IMR-90 (cell line): Measurements from ENCODE around the gene PCNX2. TPM values are rescaled to one million over a fixed set of nuclear protein-coding genes. Genes with fewer than 3 reads are reported as not detected.

Experiments
- ATAC-seq: fragments of 200-7000 bp; cut with Tn5 transposase; 2 replicates; pipeline ENCODE4 v1.9.1; 2020; ENCODE audit warnings: low read depth, mild to moderate bottlenecking, moderate library complexity
- BruUV-seq: library from RNA; stranded (reverse); fragments of 400-500 nt; replicated peaks from 2 replicates; lab custom pipeline; 2021; lab: Mats Ljungman, UMichigan
- CTCF ChIA-PET: fragments of 300-600 bp; formaldehyde crosslinking; extraction: SDS; loops from one replicate; lab custom pipeline; 2021; ENCODE audit warnings: antibody characterized with exemption; lab: Yijun Ruan, JAX
- POLR2A ChIA-PET: fragments of 300-600 bp; sonication (Branson Sonifier 250); formaldehyde crosslinking; loops from one replicate; lab custom pipeline; 2022; ENCODE audit warnings: antibody characterized with exemption; ENCODE audit not compliant: unreplicated experiment; lab: Charles Lee
- DNase-seq: peaks from one replicate; pipeline ENCODE4 v3.0.0; 2013
- H2AFZ ChIP-seq: replicated peaks from 2 replicates; pipeline ENCODE3; 2013; ENCODE audit warnings: low read length, mild to moderate bottlenecking; ENCODE audit not compliant: poor library complexity
- H2AK5ac ChIP-seq: 2 replicates; pipeline ENCODE4 v1.6.1; 2013; ENCODE audit warnings: low read depth, low read length, inconsistent platforms
- H2AK9ac ChIP-seq: replicated peaks from 2 replicates; pipeline ENCODE3; 2013; ENCODE audit warnings: mild to moderate bottlenecking, low read depth, low read length, moderate library complexity; ENCODE audit not compliant: poor library complexity
- H2BK120ac ChIP-seq: 2 replicates; pipeline ENCODE4 v1.6.1; 2013; ENCODE audit warnings: low read depth, low read length, inconsistent platforms
- H2BK15ac ChIP-seq: 3 replicates; pipeline ENCODE4 v1.6.1; 2013; ENCODE audit warnings: low read depth, low read length, inconsistent platforms
- H2BK20ac ChIP-seq: 2 replicates; pipeline ENCODE4 v1.6.1; 2013; ENCODE audit warnings: low read depth, mild to moderate bottlenecking, inconsistent platforms, low read length, moderate library complexity
- H2BK5ac ChIP-seq: 2 replicates; pipeline ENCODE4 v1.6.1; 2013; ENCODE audit warnings: mild to moderate bottlenecking, low read depth, low read length, inconsistent platforms; ENCODE audit not compliant: poor library complexity, severe bottlenecking
- H3K14ac ChIP-seq: replicated peaks from 2 replicates; pipeline ENCODE4 v1.6.1; 2013; ENCODE audit warnings: low read depth, low read length, inconsistent platforms
- H3K18ac ChIP-seq: 2 replicates; pipeline ENCODE4 v1.6.1; 2013; ENCODE audit warnings: low read depth, low read length, control low read depth
- H3K23ac ChIP-seq: 2 replicates; pipeline ENCODE4 v1.6.1; 2013; ENCODE audit warnings: low read depth, low read length, inconsistent platforms
- H3K27ac ChIP-seq: 2 replicates; pipeline ENCODE4 v1.5.1; 2013; ENCODE audit warnings: mild to moderate bottlenecking, control low read depth, low read length; ENCODE audit not compliant: insufficient read depth
- H3K27me3 ChIP-seq: 2 replicates; pipeline ENCODE4 v1.6.1; 2013; ENCODE audit warnings: low read length; ENCODE audit not compliant: control insufficient read depth, insufficient read depth
- H3K36me3 ChIP-seq: 2 replicates; pipeline ENCODE4 v1.6.1; 2013; ENCODE audit warnings: low read length, mixed read lengths; ENCODE audit not compliant: control insufficient read depth, insufficient read depth
- H3K4ac ChIP-seq: 2 replicates; pipeline ENCODE4 v1.6.1; 2013; ENCODE audit warnings: low read depth, low read length, inconsistent platforms
- H3K4me1 ChIP-seq: 2 replicates; pipeline ENCODE4 v1.6.1; 2013; ENCODE audit warnings: low read length, mixed read lengths; ENCODE audit not compliant: control insufficient read depth, insufficient read depth
- H3K4me2 ChIP-seq: 2 replicates; pipeline ENCODE4 v1.6.1; 2013; ENCODE audit warnings: low read depth, mild to moderate bottlenecking, control low read depth, low read length, moderate library complexity
- H3K4me3 ChIP-seq: 2 replicates; pipeline ENCODE4 v1.5.1; 2013; ENCODE audit warnings: low read depth, mild to moderate bottlenecking, control low read depth, low read length, moderate library complexity; ENCODE audit not compliant: insufficient read depth
- H3K56ac ChIP-seq: 2 replicates; pipeline ENCODE4 v1.6.1; 2013; ENCODE audit warnings: low read length, inconsistent platforms; ENCODE audit not compliant: insufficient read depth; ENCODE audit errors: extremely low read depth
- H3K79me1 ChIP-seq, 2 experiments: 2 replicates each; pipeline ENCODE4 v1.6.1; 2013; ENCODE audit warnings: low read length in 2 of 2, inconsistent platforms in 1 of 2, low read depth in 1 of 2
- H3K9ac ChIP-seq: 2 replicates; pipeline ENCODE4 v1.6.1; 2013; ENCODE audit warnings: low read depth, low read length, control low read depth
- H3K9me1 ChIP-seq: 2 replicates; pipeline ENCODE4 v1.6.1; 2013; ENCODE audit warnings: low read length, inconsistent platforms; ENCODE audit not compliant: insufficient read depth
- H3K9me3 ChIP-seq: 2 replicates; pipeline ENCODE4 v1.6.1; 2013; ENCODE audit warnings: low read length; ENCODE audit not compliant: control insufficient read depth, insufficient read depth
- H4K20me1 ChIP-seq: 2 replicates; pipeline ENCODE4 v1.6.1; 2013; ENCODE audit warnings: low read length, inconsistent platforms; ENCODE audit not compliant: insufficient read depth
- H4K5ac ChIP-seq: 2 replicates; pipeline ENCODE4 v1.6.1; 2013; ENCODE audit warnings: mild to moderate bottlenecking, low read depth, low read length, control low read depth
- H4K8ac ChIP-seq, 2 experiments: 2 replicates each; pipeline ENCODE4 v1.6.1; 2013; ENCODE audit warnings: low read depth in 2 of 2, low read length in 2 of 2, control low read depth in 1 of 2, inconsistent platforms in 1 of 2
- H4K91ac ChIP-seq: 2 replicates; pipeline ENCODE4 v1.6.1; 2013; ENCODE audit warnings: low read depth, low read length, inconsistent platforms; ENCODE audit not compliant: insufficient read depth
- BHLHE40 ChIP-seq: fragments of 150-350 bp; IDR thresholded peaks from 2 replicates; pipeline ENCODE4 v1.6.1; 2016; ENCODE audit warnings: mild to moderate bottlenecking, low read depth, low read length
- FOS ChIP-seq: fragments of 150-350 bp; IDR thresholded peaks from 2 replicates; pipeline ENCODE4 v1.6.1; 2016; ENCODE audit warnings: low read depth, low read length
- MXI1 ChIP-seq: IDR thresholded peaks from 2 replicates; pipeline ENCODE4 v1.6.1; 2012; ENCODE audit warnings: low read depth, mild to moderate bottlenecking, low read length, moderate library complexity, borderline replicate concordance
- POLR2A ChIP-seq: IDR thresholded peaks from 2 replicates; pipeline ENCODE4 v1.6.1; 2012; ENCODE audit warnings: mild to moderate bottlenecking, low read depth, low read length
- WGBS, 2 experiments: methylation state at CpG; one replicate each; pipeline versions ENCODE4 v1.1.5 to v1.1.7; 2013; ENCODE audit warnings: missing lambda C conversion rate in 2 of 2; ENCODE audit not compliant: insufficient read length in 1 of 2; ENCODE audit errors: extremely low coverage in 2 of 2; 5-methylcytosine and 5-hydroxymethylcytosine counted together
- dilution Hi-C: fragments of 300-500 bp; cut with HindIII; formaldehyde crosslinking; loops from one replicate; pipeline ENCODE4 v1.14.3; 2018; ENCODE audit warnings: low sequenced_read_pairs; ENCODE audit not compliant: unreplicated experiment
- in situ Hi-C: fragments of 300-500 bp; cut with MboI; formaldehyde crosslinking; loops from 3 replicates; pipeline ENCODE4 v1.14.3; 2019; ENCODE audit warnings: low sequenced_read_pairs, inconsistent platforms, mixed read lengths
- intact Hi-C: fragments of 100-400 bp; cut with micrococcal nuclease; formaldehyde crosslinking; loops from 2 replicates; pipeline ENCODE4 v1.10.0; 2022
- polyA plus RNA-seq, 3 experiments: library from polyadenylated mRNA; depleted of rRNA; stranded (reverse); fragments of >200 nt; gene quantifications; 2 replicates each; pipeline ENCODE4 v1.2.3, GENCODE V29; 2012; ENCODE audit warnings: low replicate concordance in 1 of 3
- total RNA-seq: library from RNA; depleted of rRNA; stranded (reverse); fragments of >200 nt; gene quantifications from 2 replicates; pipeline ENCODE4 v1.2.3, GENCODE V29; 2012

PCNX2 gene
- total and polyA plus RNA-seq, 2 of the 4 experiments (the other 2 are of a cell fraction), result 15.9 to 22.6 TPM

GRCh38 chr1:233294913-233295236 is 650 bp downstream of the PCNX2 start:
- peak overlapping the region; percentile 83 for H3K4me2 ChIP-seq
- H3K14ac ChIP-seq, result peak overlapping the region; percentile 72
- H2AK9ac ChIP-seq, result peak overlapping the region; percentile 96
- peak overlapping the region; percentile 40 to 61; a peak in 2 of 4 replicates for H4K8ac ChIP-seq
- TF ChIP-seq POLR2A, result no peak
- TF ChIP-seq MXI1, result peak; percentile 13; the same call in 1 of the 2 replicates
- peak; percentile 65 for TF ChIP-seq FOS
- TF ChIP-seq BHLHE40, result 0 out of 2 replicates have a peak, but pooled peaks have one; percentile 33
- H4K91ac ChIP-seq, result peak overlapping the region; percentile 73; the same call in 1 of the 2 replicates
- peak overlapping the region; percentile 48 for H3K18ac ChIP-seq
- peak overlapping the region; percentile 63; the same call in 1 of the 2 replicates for H3K56ac ChIP-seq
- peak overlapping the region; percentile 97 for H2AFZ ChIP-seq
- peaks cover 13 to 33% of the 10 kb centered on the region in 2 experiments; a peak in 3 of 4 replicates for H3K79me1 ChIP-seq
- 0% methylated on average over 2 of the region's 8 CpGs; no CpG with 5 or more reads in 1 of the 2 experiments for WGBS, 2 experiments
- H2AK5ac ChIP-seq, result peak overlapping the region; percentile 64; the same call in 1 of the 2 replicates
- CTCF ChIA-PET, result no interaction called here
- peak overlapping the region; percentile 72 for H3K9ac ChIP-seq
- dilution Hi-C loops (no loop called here), in situ Hi-C loops (no loop called here), intact Hi-C loops (loop anchor here (5.0 kb wide), 1 partner anchor 658 kb away; no protein-coding TSS in a partner anchor)
- no peak overlapping the region; the same call in 2 of the 3 replicates for H2BK15ac ChIP-seq
- H3K23ac ChIP-seq, result peak overlapping the region; percentile 27
- no TSS peak for BruUV-seq
- no peaks in the 10 kb centered on the region for H4K20me1 ChIP-seq
- H3K4me3 ChIP-seq, result peak overlapping the region; percentile 79
- DNase-seq (peak; percentile 74), ATAC-seq (peak; percentile 63)
- H3K4ac ChIP-seq, result peak overlapping the region; percentile 73
- peak overlapping the region; percentile 24 for H4K5ac ChIP-seq
- H3K36me3 ChIP-seq, result no peaks in the 10 kb centered on the region
- peak overlapping the region; percentile 66 for H2BK5ac ChIP-seq
- H3K27me3 ChIP-seq, result no peaks in the 10 kb centered on the region
- POLR2A ChIA-PET, result no interaction called here
- peak overlapping the region; percentile 76 for H2BK120ac ChIP-seq
- peak overlapping the region; percentile 79 for H3K27ac ChIP-seq
- H3K4me1 ChIP-seq, result peaks cover 6% of the 10 kb centered on the region
- no peaks in the 10 kb centered on the region for H3K9me3 ChIP-seq
- peaks cover 6% of the 10 kb centered on the region for H3K9me1 ChIP-seq
- H2BK20ac ChIP-seq, result no peak overlapping the region
